ENCODE results near the gene EIF3K.
A peak's percentile ranks its signal among the peaks of the same experiment; 100 is the strongest.
"Not testable (repeated sequence)": the region's sequence is repeated elsewhere in the genome, so short reads cannot be mapped to it uniquely, and the experiment has no call there.

EIF3K gene, protein sequence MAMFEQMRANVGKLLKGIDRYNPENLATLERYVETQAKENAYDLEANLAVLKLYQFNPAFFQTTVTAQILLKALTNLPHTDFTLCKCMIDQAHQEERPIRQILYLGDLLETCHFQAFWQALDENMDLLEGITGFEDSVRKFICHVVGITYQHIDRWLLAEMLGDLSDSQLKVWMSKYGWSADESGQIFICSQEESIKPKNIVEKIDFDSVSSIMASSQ

DNA sequence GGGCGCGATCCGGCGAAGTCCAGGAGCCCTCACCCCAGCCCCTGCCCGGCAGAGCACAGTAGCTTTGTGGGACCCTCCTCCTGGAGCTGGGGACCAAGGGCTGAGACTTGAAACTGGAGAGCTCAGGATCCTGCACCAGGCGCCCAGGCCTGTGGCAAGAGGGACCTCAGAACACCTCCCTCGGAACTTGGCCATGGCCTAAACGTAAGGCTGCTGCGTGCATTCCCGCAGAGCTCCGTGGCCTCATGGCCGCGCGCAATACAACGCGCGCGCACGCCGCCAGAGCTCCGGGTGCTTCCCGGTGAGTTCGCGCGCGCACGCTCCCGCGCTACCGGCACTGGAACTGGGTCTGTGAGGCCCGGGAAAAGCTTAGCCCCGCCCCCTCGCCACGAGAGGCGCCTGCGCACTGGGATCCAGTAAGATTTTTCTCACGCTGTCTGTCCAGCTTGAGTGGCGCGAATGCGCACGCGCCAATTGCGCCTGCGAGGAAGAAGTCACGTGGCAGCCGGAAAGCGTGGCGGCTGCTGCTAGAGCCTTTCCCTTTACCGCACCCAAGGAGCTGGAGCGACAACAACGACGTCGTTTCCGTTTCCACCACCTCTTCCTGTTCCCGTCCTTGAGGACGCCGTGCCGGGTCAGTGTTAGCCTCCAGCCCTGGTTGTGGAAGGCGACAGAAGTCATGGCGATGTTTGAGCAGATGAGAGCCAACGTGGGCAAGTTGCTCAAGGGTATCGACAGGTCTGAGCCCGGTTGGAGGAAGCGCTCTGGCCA, at the start of gene EIF3K:
TSS of gene EIF3K (plus strand) at position 599 of the 771 bp plus-strand sequence. CDS start at position 680, 81 bp downstream.
- DNase-seq (ENCODE audit: low read depth), result peak; percentile 94

DNA sequence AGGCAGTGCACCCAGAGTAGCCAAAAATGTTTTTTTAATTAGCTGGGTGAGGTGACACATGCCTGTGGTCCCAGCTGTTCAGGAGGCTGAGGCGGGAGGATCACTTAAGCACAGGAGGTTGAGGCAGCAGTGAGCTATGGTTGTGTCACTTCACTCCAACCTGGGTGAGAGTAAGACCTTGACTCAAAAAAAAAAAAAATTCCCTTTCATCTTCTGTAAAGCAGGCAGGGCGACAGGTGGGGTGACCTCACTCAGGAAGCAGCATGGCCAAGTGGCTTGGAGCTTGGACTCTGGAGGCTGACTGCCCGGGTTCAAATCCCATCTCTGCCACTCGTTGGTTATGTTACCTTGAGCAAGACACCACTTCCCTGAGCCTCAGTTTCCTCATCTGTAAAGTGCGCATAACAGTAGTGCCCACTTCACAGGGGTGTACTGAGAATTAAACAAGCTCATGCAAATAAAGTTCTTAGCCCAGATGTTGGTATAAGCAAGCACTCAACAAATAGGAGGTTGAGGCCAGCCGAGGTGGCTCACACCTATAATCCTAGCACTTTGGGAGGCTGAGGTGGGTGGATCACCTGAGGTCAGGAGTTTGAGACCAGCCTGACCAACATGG, 49.5 kb upstream of the EIF3K start:
- no peak for DNase-seq (ENCODE audit: low read depth)

DNA sequence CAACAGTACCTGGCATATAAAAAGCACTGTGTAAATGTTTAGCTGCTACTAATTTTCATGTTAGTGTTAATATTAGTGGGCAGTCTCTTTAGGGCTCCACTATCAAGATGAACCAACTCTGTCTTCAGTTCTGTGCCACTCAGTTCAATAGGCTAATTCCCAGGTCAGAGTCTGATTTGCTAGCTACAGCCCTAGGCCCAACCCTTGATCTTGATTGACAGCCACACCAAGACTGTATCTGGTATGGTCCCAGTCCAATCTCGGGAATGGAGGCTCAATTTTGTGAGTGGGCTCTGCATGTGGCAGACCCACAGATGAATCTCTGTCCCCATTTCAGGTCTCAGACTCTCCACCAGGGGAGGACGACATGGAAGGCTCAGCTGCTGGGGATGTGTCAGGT, 47.3 kb upstream of the EIF3K start:
- no peak for DNase-seq (ENCODE audit: low read depth)

DNA sequence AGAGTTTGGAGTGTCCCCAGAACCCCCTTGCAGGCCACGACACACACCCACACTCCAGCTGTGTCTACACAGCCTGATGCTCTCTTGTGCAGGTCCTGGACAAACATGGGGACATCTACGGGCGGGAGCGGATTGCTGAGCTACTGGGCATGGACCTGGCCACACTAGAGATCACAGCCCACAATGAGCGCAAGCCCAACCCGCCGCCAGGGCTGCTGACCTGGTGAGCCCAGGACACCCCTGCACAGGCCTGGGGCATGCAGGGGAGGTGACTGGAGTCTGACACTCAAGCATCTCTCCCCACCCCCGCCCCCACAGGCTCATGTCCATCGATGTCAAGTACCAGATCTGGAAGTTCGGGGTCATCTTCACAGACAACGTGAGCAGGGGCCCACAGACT, 41.2 kb upstream of the EIF3K start:
- DNase-seq (ENCODE audit: low read depth), result no peak

DNA sequence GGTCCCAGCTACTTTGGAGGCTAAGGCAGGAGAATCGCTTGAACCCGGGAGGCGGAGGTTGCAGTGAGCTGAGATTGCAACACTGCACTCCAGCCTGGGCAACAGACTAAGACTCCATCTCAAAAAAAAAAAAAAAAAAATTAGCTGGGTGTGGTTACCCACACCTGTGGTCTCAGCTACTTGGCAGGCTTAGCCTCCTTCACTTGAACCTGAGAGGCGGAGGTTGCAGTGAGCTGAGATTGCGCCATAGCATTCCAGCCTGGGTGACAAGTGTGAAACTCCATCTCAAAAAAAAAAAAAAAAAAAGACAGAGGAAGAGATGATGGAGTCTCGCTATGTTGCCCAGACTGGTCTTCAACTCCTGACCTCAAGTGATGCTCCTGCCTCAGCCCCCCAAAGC, 39.7 kb upstream of the EIF3K start:
- DNase-seq (ENCODE audit: low read depth), result not testable (repeated sequence)

DNA sequence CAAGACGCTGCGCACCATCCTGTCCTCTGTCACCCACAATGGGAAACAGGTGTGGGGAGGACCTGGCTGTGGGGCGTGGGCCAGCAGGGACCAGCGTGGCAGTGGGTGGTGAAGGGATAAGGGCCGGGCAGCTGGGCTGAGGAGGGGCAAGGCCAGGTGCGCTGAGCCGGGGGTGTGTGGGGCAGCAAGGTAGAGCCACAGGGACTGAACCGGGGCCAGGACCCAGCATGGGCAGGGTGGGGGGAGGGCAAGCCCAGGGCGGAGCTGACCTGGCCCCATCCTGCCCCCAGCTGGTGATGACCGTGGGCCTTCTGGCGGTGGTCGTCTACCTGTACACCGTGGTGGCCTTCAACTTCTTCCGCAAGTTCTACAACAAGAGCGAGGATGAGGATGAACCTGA, 38.9 kb upstream of the EIF3K start:
- no peak for DNase-seq (ENCODE audit: low read depth)

DNA sequence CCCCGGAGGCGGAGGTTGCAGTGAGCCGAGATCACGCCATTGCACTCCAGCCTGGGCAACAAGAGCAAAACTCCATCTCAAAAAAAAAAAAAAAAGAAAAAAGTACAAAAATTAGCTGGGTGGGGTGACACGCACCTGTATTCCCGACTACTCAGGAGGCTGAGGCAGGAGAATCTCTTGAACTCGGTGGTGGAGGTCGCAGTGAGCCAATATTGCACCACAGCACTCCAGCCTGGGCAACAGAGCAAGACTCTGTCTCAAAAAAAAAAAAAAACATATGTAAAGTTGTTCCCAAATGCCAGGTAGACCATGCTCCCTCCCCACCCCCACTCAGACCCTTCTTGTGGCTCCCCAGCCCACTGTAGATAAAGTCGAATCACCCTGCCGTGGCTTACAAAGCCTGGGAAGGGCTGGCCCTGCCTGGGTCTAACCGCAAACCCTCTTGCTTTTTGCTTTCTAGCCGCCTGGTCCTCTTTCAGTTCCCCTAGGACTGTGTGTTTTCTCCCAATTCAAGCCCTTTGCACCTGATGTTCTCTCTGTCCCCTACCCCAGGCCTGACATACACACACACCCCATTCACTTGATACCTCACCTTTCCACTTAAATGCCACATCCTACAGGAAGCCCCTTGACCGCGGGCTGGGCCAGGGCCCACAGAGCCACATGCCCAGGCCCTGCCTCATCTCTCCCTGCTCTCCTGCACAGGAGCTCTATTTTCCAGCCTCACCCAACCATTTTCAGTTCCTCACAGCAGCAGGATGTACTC, 35.6 kb upstream of the EIF3K start:
- no peak for DNase-seq (ENCODE audit: low read depth)

DNA sequence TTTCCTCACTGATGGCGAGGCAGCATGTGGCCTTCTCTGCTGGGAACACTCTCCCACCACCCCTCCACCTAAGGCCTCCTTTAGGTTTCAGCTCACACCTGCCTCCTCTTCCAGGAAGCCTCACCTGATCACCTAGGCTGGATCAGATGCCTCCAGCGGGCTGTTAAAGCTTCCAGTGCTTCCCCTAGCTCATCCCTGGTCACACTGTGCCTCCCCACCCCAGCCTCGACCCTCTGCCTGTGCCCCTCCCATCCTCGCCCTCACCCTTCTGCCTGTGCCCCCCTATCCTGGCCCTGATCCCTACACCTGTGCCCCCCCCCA, 35.0 kb upstream of the EIF3K start:
- DNase-seq (ENCODE audit: low read depth), result no peak

DNA sequence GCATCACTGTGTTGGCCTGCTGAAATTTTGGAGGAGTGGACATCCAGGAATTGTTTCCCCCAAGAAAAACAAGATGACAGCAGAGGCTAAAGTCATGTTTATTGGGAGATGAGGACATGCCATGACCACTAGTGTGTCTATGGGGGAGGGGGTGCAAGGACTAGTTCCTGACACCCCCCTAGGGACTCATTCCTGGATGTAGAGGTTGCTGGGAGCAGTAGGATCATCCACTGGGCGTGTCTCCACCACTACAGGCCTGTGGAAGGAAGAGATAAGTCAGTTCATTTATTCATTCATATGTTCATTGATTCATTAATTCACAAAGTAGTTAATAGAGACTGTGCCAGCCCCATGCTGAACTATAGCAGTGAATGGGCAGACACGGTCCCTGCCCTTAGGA, 31.4 kb upstream of the EIF3K start:
- no peak for DNase-seq (ENCODE audit: low read depth)

DNA sequence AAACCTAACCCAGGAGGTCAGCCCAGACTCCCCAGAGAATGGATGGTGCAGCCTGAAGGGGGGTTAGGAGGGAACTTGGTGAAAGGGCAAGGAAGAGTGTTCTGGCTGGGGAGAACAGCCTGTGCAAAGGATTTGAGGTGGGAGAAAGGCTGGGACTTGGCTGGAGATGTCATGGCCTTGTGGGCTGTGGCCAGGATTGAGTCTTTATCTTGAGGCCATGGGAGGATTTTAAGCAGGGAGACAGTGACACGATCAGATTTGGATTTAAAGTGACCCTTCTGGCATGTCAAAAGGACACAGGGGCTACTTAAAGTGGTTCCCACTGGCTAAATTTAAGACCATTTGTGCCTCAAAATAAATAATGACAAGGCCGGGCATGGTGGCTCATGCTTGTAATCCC, 30.9 kb upstream of the EIF3K start:
- DNase-seq (ENCODE audit: low read depth), result no peak

DNA sequence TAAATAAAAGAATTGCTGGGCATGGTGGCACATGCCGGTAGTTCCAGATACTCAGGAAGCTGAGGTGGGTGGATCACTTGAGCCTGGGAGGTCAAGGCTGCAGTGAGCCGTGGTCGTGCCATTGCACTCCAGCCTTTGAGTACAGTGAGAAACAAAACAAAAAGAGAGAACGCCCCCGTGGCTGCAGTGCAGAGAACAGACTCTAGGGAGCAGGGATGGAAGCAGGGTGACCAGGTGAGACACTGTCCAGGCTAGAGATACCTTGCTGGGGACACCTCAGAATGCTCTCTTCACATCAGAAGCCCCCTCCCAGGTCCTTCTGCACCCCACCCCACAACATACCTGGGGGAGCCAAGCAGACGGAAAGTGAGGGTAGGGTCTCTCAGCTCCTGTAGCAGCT, 26.0 kb upstream of the EIF3K start:
- DNase-seq (ENCODE audit: low read depth), result no peak

DNA sequence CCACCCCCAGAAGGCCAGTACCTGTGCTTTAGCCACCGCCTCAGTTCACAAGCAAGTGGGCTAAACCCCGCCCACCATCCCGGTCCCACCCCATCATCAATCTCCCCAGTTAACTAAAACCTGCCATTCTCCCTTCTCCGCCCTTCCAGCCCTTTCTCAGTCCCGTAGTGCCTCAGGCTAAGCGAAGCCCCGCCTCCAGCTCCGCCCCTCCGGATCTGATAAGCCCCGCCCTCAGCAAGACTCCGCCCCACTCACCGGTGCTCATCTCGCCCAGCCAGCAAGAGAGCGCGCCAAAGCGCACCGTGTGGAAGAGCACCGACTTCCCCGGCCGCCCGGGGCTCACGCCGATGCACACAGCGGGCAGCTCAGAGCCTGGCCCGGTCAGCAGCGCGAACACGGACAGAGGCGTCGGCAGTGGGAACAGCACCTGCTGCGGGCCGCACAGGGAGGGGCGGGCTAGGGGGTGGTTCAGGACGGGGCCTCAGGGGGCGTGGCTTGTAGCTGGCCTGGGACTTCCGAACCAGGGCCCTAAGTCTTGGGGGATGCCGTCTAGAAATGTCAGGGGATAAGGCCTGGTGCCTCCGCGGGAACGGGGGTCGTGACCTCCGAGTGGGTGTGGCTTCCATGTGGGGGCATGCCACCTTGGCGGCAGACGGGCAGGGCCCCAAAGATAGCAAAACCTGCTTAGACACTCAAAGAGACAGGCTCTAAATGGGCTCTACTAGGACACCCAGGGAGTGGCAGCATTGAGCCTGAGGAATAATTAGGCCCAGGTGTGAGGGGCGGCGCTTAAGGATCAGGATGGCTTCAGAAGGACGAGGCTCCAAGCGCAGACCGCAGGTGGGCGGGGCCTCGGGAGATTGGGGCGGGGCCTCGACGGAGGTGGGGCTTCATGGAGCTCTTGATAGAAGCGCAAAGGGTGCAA, 22.7 kb upstream of the EIF3K start:
- DNase-seq (ENCODE audit: low read depth), result no peak

DNA sequence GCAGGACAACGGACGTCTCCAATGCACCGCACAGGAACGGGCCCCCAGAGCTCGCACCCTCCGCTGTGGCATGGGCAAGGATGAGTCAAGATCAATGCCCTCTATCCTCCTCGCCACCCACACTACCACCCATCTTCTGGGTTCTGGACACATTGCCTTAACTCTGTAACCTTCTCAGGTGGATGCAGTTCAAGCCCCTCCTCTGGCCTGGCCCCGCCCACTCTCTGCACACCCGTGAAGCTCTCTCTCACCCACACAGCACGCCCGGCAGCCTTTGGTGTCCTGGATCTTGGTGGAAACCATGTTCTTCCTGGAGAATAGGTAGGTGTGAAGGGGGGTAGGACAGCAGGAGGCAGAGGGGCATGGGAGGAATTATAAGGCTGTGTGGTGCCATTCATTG, 21.9 kb upstream of the EIF3K start:
- no peak for DNase-seq (ENCODE audit: low read depth)

DNA sequence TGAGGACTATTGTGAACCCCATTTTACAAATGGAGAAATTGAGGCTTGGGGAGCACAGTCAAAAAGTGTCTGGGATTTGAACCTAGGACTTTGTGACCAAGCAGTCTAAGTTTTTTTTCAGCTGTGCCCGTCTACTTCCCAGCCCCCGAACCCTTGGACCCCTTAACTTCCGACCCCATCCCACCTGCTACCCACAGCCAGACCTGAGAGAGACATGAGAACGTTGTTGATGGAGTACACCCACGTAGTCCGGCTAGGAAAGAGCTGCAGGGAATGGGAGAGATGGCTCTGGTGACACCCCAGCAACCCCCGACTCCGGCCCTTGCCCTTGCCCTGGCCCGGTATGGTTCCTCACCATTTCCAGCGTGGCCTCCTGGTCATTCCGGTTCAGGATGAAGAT, 19.3 kb upstream of the EIF3K start:
- DNase-seq (ENCODE audit: low read depth), result no peak

DNA sequence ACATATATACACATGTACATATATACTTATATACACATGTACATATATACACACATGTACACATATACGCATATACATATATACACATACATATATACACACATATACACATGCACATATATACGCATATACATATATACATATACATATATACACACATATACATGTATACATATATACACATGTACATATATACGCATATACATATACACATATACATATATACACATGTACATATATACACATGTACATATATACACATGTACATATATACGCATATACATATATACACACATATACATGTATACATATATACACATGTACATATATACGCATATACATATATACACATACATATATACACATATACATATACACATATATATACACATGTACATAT, 16.1 kb upstream of the EIF3K start:
- DNase-seq (ENCODE audit: low read depth), result not testable (repeated sequence)

DNA sequence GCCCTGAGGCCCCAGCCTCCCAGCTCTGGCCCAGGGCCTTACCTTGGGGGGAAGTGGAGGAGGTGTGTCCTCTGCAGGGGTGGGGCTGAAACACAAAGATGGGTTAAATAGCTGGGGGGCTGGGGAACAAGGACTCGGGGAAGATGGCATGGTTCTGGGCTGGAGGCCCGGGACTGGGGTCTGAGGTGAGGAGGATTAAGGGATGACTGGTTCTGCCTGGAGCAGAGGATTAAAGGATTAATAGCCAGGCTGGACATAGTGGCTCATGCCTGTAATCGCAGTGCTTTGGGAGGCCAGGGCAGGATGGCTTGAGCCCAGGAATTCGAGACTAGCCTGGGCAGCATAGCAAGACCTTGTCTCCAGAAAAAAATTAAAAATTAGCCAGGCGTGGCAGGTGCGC, 12.9 kb upstream of the EIF3K start:
- DNase-seq (ENCODE audit: low read depth), result no peak

DNA sequence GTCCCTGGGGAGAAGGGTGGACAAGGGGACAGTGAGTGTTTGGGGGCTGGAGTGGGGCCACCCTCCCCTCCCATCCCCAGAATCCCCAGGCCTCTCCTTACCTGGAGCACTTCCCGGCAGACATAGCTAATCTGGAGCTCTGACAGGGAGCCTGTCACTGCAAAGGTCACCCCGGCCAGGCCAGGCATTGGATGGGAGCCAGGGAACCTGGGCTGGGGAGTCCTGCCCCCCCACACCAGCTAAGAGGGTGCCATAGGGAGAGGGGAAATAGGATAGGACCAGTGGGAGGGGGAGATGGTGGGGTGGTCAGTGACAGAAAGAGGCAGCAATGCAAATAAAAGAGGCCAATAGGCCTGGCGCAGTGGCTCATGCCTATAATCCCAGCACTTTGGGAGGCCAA, 4.7 kb upstream of the EIF3K start:
- DNase-seq (ENCODE audit: low read depth), result no peak

DNA sequence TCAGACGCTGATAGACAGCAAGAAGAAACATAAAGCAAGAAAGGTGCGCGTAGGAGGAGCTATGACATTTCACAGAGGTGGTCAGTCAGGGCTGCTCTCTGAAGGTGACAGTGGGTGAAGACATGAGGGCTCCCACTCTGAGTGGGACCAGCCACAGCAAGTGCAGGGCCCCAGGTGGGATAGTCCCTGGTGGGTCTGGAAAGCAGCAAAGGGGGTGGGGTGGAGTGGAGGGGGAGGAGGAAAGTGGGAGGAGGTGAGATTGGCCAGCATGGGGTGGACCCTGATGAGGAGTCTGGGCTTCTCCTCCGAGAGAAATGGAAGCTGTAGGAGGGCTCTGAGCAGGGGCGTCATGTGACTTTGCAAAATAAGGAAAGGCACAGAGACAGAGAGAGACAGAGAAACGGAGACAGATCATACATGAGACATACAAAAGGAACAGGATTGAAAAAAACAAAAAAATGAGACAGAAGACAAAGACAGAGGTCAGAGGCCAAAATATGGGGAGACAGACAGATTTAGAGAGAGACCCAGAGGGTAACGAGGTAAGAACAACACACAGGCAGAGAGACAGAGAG, 3.9 kb upstream of the EIF3K start:
- DNase-seq (ENCODE audit: low read depth), result no peak

DNA sequence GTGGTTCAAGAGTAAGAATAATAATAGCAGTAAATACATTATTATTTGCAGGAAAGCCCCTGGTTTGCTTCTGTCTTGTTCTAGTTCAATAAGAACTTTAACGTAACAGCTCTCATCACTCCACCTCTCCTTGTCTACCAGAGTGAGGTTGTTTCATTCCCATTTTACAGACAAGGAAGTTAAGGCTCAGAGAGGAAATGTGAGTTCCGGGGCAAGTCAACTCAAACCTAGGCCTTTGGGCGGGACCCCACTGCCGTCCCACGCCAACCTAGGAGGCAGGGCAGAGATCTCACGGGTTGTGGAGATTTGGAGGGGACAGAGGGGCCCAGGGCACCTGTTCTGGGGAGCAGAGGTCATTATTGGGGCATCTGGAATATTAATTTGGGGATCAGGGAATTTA, 2.7 kb upstream of the EIF3K start:
- DNase-seq (ENCODE audit: low read depth), result no peak

DNA sequence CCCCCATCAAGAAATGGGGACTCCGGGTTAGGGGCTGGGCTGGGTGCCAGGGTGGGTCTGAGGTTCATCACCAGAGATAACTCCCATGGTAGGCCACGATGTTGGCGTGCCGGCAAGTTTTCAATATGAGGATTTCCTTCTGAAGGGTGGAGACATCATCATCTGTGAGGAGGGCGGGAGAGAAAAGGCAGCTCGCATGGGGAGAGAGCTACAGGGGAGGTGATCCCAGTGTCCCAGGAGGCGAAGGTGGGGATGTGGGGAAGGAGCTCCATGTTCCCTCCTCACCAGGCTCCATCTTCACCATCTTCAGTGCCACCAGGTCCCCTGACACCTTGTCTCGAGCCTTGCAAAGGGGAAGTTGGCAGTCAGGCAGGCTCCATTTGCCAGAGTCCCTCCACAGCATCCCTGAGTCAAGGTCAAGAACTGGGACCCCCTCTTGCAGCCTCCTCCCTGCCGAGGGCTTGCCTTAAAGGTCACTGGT, 1.7 kb upstream of the EIF3K start:
- DNase-seq (ENCODE audit: low read depth), result no peak
